Stimulated activated naive CD8-positive, alpha-beta T cell treated with anti-CD3 and anti-CD28 coated beads, Interleukin-15, Interleukin-2, amounts not matched to agents 100 U/mL and 50 U/mL, for 24 hours (primary cell): ENCODE data around the gene CD79A.
A peak's percentile ranks its signal among the peaks of the same experiment; 100 is the strongest.

Source experiments
- ATAC-seq: fragments of 150-1000 bp; cut with Tn5 transposase; one replicate; pipeline ENCODE4 v1.10.0; 2021
- DNase-seq: peaks from one replicate; pipeline ENCODE4 v3.0.0; 2021

Gene CD79A

GRCh38 chr19:41876847-41877832 is at the start of gene CD79A:
Gene CD79A (plus strand): TSS chr19:41877279. CDS start chr19:41877305, 26 bp downstream.
- ATAC-seq: peak; percentile 49
- peak; percentile 71 for DNase-seq

- no peak for ATAC-seq
- no peak for DNase-seq
These were observed 38.9 kb upstream of the CD79A start for GRCh38 chr19:41837981-41838708.

GRCh38 chr19:41839211-41839610 is 37.9 kb upstream of the CD79A start:
- DNase-seq: no peak
- no peak for ATAC-seq

- ATAC-seq: no peak
- DNase-seq: no peak
These were observed 33.7 kb upstream of the CD79A start for GRCh38 chr19:41843371-41843770.

GRCh38 chr19:41844601-41845000 is 32.5 kb upstream of the CD79A start, which contains the start of gene LYPD4:
Gene LYPD4 (minus strand): TSS chr19:41844683. CDS start chr19:41839285, 5,398 bp downstream.
- no peak for DNase-seq
- no peak for ATAC-seq

- no peak for DNase-seq
- ATAC-seq: no peak
These were observed 32.3 kb upstream of the CD79A start, which contains the start of gene DMRTC2 for GRCh38 chr19:41845001-41845050. Gene DMRTC2 (plus strand): TSS chr19:41845042. CDS start chr19:41847429, 2,387 bp downstream.

- no peak for ATAC-seq
- DNase-seq: no peak
These were observed 32.0 kb upstream of the CD79A start for GRCh38 chr19:41845051-41845590.

GRCh38 chr19:41847351-41848105 is 29.6 kb upstream of the CD79A start:
- DNase-seq (no peak), ATAC-seq (no peak)

GRCh38 chr19:41848666-41849065 is 28.4 kb upstream of the CD79A start:
- no peak for ATAC-seq
- no peak for DNase-seq

GRCh38 chr19:41849067-41849466 is 28.0 kb upstream of the CD79A start:
- no peak for DNase-seq
- ATAC-seq: no peak

GRCh38 chr19:41850381-41850780 is 26.7 kb upstream of the CD79A start:
- ATAC-seq (no peak), DNase-seq (no peak)

- DNase-seq (no peak), ATAC-seq (no peak)
These were observed 25.6 kb upstream of the CD79A start for GRCh38 chr19:41851456-41851855.

- no peak for ATAC-seq
- DNase-seq: no peak
These were observed 23.7 kb upstream of the CD79A start for GRCh38 chr19:41853344-41853743.

GRCh38 chr19:41853768-41854167 is 23.3 kb upstream of the CD79A start:
- no peak for DNase-seq
- ATAC-seq: no peak

- no peak for DNase-seq
- no peak for ATAC-seq
These were observed 17.9 kb upstream of the CD79A start for GRCh38 chr19:41859213-41859617.

- DNase-seq: peak; percentile 99
- ATAC-seq: peak; percentile 85
These were observed 17.3 kb upstream of the CD79A start, which contains the start of gene RPS19 for GRCh38 chr19:41859618-41860418. Gene RPS19 (plus strand): TSS chr19:41860255. CDS start chr19:41860775, 520 bp downstream.

- DNase-seq (no peak), ATAC-seq (no peak)
These were observed 16.5 kb upstream of the CD79A start for GRCh38 chr19:41860419-41861115.

GRCh38 chr19:41861116-41861768 is 15.8 kb upstream of the CD79A start:
- DNase-seq (peak; percentile 16), ATAC-seq (no peak)

- DNase-seq (peak; percentile 12), ATAC-seq (no peak)
These were observed 15.2 kb upstream of the CD79A start for GRCh38 chr19:41861846-41862245.

GRCh38 chr19:41862445-41862986 is 14.6 kb upstream of the CD79A start:
- DNase-seq: peak; percentile 16

More at GRCh38 chr19:41862445-41862986, 14.6 kb upstream of the CD79A start:
- ATAC-seq: no peak
